ENCODE results near the gene CDKL4. TPM values are rescaled to one million over a fixed set of nuclear protein-coding genes. Genes with fewer than 3 reads are reported as not detected.

CDKL4 gene
- total and polyA plus RNA-seq, 2 of the 13 experiments (the other 11 are each of a cell fraction or from before 2014, with no cell fraction given) = 0.29 to 0.50 TPM

DNA sequence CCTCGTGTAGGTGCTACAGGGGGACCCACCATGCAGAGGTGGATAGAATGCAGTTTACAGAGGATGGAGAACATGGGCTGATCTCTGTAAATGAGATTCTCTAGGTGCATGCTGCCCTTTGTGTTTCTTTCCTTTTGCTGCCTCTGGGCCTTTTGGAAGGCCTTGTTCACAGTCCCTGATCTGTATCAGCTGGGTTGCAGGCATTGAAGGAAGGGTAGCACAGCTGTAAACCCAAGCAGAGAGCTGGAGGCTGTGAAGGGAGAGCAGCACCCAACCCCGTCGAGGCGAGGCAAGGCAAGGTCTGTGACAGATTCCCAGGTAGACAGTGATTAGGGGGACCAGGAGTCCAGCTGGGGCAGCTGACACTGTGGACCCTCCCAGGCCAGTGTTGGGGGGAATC is 66.8 kb downstream of the CDKL4 start:
- 63% methylated on average over 4 of the region's 4 CpGs for WGBS (ENCODE audit: low lambda C conversion rate)
- Histone ChIP-seq H4K20me1 (ENCODE audit: insufficient read depth, low read length) (no peaks in the 10 kb centered on the region), H3K4me1 (ENCODE audit: insufficient read depth, low read length) (peaks cover 33% of the 10 kb centered on the region), H3K27me3 (ENCODE audit: control insufficient read depth in 1 of 2, insufficient read depth in 2 of 2, low read length in 2 of 2) (no peaks in the 10 kb centered on the region), H3K9ac (ENCODE audit: insufficient read depth, low read depth, low read length) (no peak overlapping the region), H3K36me3 (replicated peaks in 1 of 2; ENCODE audit: control insufficient read depth in 1 of 2, insufficient read depth in 2 of 2, low read length in 2 of 2) (no peaks in the 10 kb centered on the region), H3K4me2 (ENCODE audit: low read depth, low read length) (no peak overlapping the region), H3K27ac (ENCODE audit: extremely low read length, insufficient read depth, low read length) (no peak overlapping the region), H3K4me3 (replicated peaks in 1 of 3; ENCODE audit: insufficient read depth in 1 of 3, low read depth in 2 of 3, low read length in 3 of 3) (no peak overlapping the region), H3K79me2 (ENCODE audit: insufficient read depth, low read length) (no peaks in the 10 kb centered on the region), H2AFZ (ENCODE audit: low read length) (no peak overlapping the region), H3K9me3 (ENCODE audit: low read length) (no peaks in the 10 kb centered on the region)
- ChIA-PET POLR2A (no interaction called here), CTCF (ENCODE audit: low intra/inter-chr PET ratio, low total read pairs) (no interaction called here)
- intact Hi-C loops (cut with micrococcal nuclease; ENCODE audit: unreplicated experiment) (no loop called here), in situ Hi-C loops (cut with HindIII; ENCODE audit: extremely low pct_ligation_motif_present, low pct_unique_long_range_greater_than_20kb) (no loop called here)
- no TSS peak for BruUV-seq (replicated peaks)
- ATAC-seq = no peak; the same call in 2 of the 3 replicates
- FAIRE-seq = no peak
- DNase-seq (ENCODE audit: low spot score) = no peak
- TF ChIP-seq, protein P1, sequence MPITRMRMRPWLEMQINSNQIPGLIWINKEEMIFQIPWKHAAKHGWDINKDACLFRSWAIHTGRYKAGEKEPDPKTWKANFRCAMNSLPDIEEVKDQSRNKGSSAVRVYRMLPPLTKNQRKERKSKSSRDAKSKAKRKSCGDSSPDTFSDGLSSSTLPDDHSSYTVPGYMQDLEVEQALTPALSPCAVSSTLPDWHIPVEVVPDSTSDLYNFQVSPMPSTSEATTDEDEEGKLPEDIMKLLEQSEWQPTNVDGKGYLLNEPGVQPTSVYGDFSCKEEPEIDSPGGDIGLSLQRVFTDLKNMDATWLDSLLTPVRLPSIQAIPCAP (CRISPR knock-in tag; IDR thresholded peaks at IDR 0.05; ENCODE audit: low read depth) = no peak
- TF ChIP-seq TBL1XR1 (IDR thresholded peaks at IDR 0.05; ENCODE audit: borderline replicate concordance, low read length, partially characterized antibody) (no peak), POLR2A (IDR thresholded peaks at IDR 0.05; ENCODE audit: insufficient read depth in 1 of 2, low read depth in 2 of 2, low read length in 2 of 2) (no peak), ZNF550 (CRISPR knock-in tag; IDR thresholded peaks at IDR 0.05; ENCODE audit: borderline replicate concordance) (no peak), ZNF598 (CRISPR knock-in tag; IDR thresholded peaks at IDR 0.05; ENCODE audit: borderline replicate concordance) (no peak), HOXA5 (CRISPR knock-in tag; IDR thresholded peaks at IDR 0.05) (no peak), GATAD1 (CRISPR knock-in tag; IDR thresholded peaks at IDR 0.05) (no peak), ZBTB7B (CRISPR knock-in tag; IDR thresholded peaks at IDR 0.05) (no peak), ZNF451 (CRISPR knock-in tag; IDR thresholded peaks at IDR 0.05) (no peak)
- TF ChIP-seq, protein P2, sequence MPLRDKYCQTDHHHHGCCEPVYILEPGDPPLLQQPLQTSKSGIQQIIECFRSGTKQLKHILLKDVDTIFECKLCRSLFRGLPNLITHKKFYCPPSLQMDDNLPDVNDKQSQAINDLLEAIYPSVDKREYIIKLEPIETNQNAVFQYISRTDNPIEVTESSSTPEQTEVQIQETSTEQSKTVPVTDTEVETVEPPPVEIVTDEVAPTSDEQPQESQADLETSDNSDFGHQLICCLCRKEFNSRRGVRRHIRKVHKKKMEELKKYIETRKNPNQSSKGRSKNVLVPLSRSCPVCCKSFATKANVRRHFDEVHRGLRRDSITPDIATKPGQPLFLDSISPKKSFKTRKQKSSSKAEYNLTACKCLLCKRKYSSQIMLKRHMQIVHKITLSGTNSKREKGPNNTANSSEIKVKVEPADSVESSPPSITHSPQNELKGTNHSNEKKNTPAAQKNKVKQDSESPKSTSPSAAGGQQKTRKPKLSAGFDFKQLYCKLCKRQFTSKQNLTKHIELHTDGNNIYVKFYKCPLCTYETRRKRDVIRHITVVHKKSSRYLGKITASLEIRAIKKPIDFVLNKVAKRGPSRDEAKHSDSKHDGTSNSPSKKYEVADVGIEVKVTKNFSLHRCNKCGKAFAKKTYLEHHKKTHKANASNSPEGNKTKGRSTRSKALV (CRISPR knock-in tag; IDR thresholded peaks at IDR 0.05) = no peak
- TF ChIP-seq, protein P3, sequence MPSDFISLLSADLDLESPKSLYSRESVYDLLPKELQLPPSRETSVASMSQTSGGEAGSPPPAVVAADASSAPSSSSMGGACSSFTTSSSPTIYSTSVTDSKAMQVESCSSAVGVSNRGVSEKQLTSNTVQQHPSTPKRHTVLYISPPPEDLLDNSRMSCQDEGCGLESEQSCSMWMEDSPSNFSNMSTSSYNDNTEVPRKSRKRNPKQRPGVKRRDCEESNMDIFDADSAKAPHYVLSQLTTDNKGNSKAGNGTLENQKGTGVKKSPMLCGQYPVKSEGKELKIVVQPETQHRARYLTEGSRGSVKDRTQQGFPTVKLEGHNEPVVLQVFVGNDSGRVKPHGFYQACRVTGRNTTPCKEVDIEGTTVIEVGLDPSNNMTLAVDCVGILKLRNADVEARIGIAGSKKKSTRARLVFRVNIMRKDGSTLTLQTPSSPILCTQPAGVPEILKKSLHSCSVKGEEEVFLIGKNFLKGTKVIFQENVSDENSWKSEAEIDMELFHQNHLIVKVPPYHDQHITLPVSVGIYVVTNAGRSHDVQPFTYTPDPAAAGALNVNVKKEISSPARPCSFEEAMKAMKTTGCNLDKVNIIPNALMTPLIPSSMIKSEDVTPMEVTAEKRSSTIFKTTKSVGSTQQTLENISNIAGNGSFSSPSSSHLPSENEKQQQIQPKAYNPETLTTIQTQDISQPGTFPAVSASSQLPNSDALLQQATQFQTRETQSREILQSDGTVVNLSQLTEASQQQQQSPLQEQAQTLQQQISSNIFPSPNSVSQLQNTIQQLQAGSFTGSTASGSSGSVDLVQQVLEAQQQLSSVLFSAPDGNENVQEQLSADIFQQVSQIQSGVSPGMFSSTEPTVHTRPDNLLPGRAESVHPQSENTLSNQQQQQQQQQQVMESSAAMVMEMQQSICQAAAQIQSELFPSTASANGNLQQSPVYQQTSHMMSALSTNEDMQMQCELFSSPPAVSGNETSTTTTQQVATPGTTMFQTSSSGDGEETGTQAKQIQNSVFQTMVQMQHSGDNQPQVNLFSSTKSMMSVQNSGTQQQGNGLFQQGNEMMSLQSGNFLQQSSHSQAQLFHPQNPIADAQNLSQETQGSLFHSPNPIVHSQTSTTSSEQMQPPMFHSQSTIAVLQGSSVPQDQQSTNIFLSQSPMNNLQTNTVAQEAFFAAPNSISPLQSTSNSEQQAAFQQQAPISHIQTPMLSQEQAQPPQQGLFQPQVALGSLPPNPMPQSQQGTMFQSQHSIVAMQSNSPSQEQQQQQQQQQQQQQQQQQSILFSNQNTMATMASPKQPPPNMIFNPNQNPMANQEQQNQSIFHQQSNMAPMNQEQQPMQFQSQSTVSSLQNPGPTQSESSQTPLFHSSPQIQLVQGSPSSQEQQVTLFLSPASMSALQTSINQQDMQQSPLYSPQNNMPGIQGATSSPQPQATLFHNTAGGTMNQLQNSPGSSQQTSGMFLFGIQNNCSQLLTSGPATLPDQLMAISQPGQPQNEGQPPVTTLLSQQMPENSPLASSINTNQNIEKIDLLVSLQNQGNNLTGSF (CRISPR knock-in tag; IDR thresholded peaks at IDR 0.05) = no peak
- TF ChIP-seq, protein P4, sequence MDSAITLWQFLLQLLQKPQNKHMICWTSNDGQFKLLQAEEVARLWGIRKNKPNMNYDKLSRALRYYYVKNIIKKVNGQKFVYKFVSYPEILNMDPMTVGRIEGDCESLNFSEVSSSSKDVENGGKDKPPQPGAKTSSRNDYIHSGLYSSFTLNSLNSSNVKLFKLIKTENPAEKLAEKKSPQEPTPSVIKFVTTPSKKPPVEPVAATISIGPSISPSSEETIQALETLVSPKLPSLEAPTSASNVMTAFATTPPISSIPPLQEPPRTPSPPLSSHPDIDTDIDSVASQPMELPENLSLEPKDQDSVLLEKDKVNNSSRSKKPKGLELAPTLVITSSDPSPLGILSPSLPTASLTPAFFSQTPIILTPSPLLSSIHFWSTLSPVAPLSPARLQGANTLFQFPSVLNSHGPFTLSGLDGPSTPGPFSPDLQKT (CRISPR knock-in tag; IDR thresholded peaks at IDR 0.05; ENCODE audit: borderline replicate concordance) = no peak
- TF ChIP-seq, protein P5, sequence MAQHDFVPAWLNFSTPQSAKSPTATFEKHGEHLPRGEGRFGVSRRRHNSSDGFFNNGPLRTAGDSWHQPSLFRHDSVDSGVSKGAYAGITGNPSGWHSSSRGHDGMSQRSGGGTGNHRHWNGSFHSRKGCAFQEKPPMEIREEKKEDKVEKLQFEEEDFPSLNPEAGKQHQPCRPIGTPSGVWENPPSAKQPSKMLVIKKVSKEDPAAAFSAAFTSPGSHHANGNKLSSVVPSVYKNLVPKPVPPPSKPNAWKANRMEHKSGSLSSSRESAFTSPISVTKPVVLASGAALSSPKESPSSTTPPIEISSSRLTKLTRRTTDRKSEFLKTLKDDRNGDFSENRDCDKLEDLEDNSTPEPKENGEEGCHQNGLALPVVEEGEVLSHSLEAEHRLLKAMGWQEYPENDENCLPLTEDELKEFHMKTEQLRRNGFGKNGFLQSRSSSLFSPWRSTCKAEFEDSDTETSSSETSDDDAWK (CRISPR knock-in tag; IDR thresholded peaks at IDR 0.05) = no peak
- TF ChIP-seq, protein P6, sequence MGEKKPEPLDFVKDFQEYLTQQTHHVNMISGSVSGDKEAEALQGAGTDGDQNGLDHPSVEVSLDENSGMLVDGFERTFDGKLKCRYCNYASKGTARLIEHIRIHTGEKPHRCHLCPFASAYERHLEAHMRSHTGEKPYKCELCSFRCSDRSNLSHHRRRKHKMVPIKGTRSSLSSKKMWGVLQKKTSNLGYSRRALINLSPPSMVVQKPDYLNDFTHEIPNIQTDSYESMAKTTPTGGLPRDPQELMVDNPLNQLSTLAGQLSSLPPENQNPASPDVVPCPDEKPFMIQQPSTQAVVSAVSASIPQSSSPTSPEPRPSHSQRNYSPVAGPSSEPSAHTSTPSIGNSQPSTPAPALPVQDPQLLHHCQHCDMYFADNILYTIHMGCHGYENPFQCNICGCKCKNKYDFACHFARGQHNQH (CRISPR knock-in tag; IDR thresholded peaks at IDR 0.05) = no peak

Measured in HepG2 (cell line).